GM18951 (cell line): ENCODE data around the gene PDLIM1.
"Not testable (repeated sequence)": the region's sequence is repeated elsewhere in the genome, so short reads cannot be mapped to it uniquely, and the experiment has no call there.

Experiments used
- POLR2A ChIP-seq: IDR thresholded peaks from 4 replicates; pipeline ENCODE4 v1.6.1; 2011; ENCODE audit warnings: mild to moderate bottlenecking; ENCODE audit not compliant: insufficient read length, insufficient read depth; ENCODE audit errors: extremely low read depth
- in situ Hi-C: fragments of 300-500 bp; cut with MboI; formaldehyde crosslinking; loops from one replicate; pipeline ENCODE4 v1.12.0; 2022; ENCODE audit warnings: low sequenced_read_pairs, mixed read lengths, inconsistent platforms; ENCODE audit not compliant: unreplicated experiment

PDLIM1 gene

GRCh38 chr10:95209509-95210127 lies 81.2 kb downstream of the PDLIM1 start:
- in situ Hi-C loops = no loop called here
- TF ChIP-seq POLR2A = no peak

- no peak for TF ChIP-seq POLR2A
- in situ Hi-C loops = no loop called here
These were observed 82.0 kb downstream of the PDLIM1 start for GRCh38 chr10:95208702-95209391.

- in situ Hi-C loops = not testable (repeated sequence)
These were observed 87.9 kb downstream of the PDLIM1 start for GRCh38 chr10:95202865-95203264.

- in situ Hi-C loops = no loop called here
- no peak for TF ChIP-seq POLR2A
These were observed 89.1 kb downstream of the PDLIM1 start for GRCh38 chr10:95201736-95202135.

- in situ Hi-C loops = no loop called here
- TF ChIP-seq POLR2A = no peak
These were observed 94.8 kb downstream of the PDLIM1 start for GRCh38 chr10:95196046-95196445.

GRCh38 chr10:95193944-95194343 lies 96.9 kb downstream of the PDLIM1 start, which contains the start of gene ACSM6:
Gene ACSM6 (plus strand): TSS chr10:95194238. CDS start chr10:95194486, 248 bp downstream.
- no peak for TF ChIP-seq POLR2A
- in situ Hi-C loops = no loop called here

GRCh38 chr10:95188593-95188992 lies 102.2 kb downstream of the PDLIM1 start:
- in situ Hi-C loops = no loop called here
- no peak for TF ChIP-seq POLR2A

- in situ Hi-C loops = no loop called here
- no peak for TF ChIP-seq POLR2A
These were observed 103.2 kb downstream of the PDLIM1 start for GRCh38 chr10:95187617-95188016.
